GM23338 (cell line): ENCODE results near the gene OSBPL3. TPM values are rescaled to one million over a fixed set of nuclear protein-coding genes. Genes with fewer than 3 reads are reported as not detected.

ENCODE experiments used
- ATAC-seq: fragments of 200-7000 bp; cut with Tn5 transposase; 3 replicates; pipeline ENCODE4 v1.9.1; 2020
- DNase-seq: peaks from one replicate; pipeline ENCODE4 v3.0.0-alpha.2; 2015; ENCODE audit warnings: low spot score
- H2AFZ ChIP-seq: fragments of 200-600 bp; sonication (generic); 2 replicates; pipeline ENCODE4 v1.8.0; 2016; ENCODE audit warnings: antibody characterized with exemption, mild to moderate bottlenecking, moderate library complexity
- H3F3A ChIP-seq: fragments of 200-600 bp; sonication (generic); replicated peaks from 2 replicates; pipeline ENCODE4 v1.8.0; 2017; ENCODE audit warnings: antibody characterized with exemption, mixed run types, low read depth
- H3K27ac ChIP-seq: fragments of 200-600 bp; sonication (generic); 2 replicates; pipeline ENCODE4 v1.6.1; 2016; ENCODE audit warnings: low read depth
- H3K27me3 ChIP-seq: fragments of 200-600 bp; sonication (generic); 2 replicates; pipeline ENCODE4 v1.8.0; 2016; ENCODE audit warnings: mild to moderate bottlenecking, mixed run types, moderate library complexity; ENCODE audit not compliant: insufficient read depth
- H3K36me3 ChIP-seq: fragments of 200-600 bp; sonication (generic); 2 replicates; pipeline ENCODE4 v1.8.0; 2016; ENCODE audit warnings: mild to moderate bottlenecking; ENCODE audit not compliant: insufficient read depth
- H3K4me1 ChIP-seq: fragments of 200-600 bp; sonication (generic); 2 replicates; pipeline ENCODE4 v1.8.0; 2016; ENCODE audit warnings: mild to moderate bottlenecking, moderate library complexity; ENCODE audit not compliant: insufficient read depth
- H3K4me2 ChIP-seq: fragments of 200-600 bp; sonication (generic); 2 replicates; pipeline ENCODE4 v1.7.1; 2017; ENCODE audit warnings: mixed run types
- H3K4me3 ChIP-seq: fragments of 200-600 bp; sonication (generic); 2 replicates; pipeline ENCODE4 v1.6.1; 2016; ENCODE audit warnings: mixed run types
- H3K79me2 ChIP-seq: fragments of 200-600 bp; sonication (generic); replicated peaks from 2 replicates; pipeline ENCODE4 v1.8.0; 2017; ENCODE audit warnings: mild to moderate bottlenecking; ENCODE audit not compliant: insufficient read depth
- H3K9me2 ChIP-seq: fragments of 200-600 bp; sonication (generic); 2 replicates; pipeline ENCODE4 v1.8.0; 2017; ENCODE audit not compliant: insufficient read depth
- H4K20me1 ChIP-seq: fragments of 200-600 bp; sonication (generic); replicated peaks from 2 replicates; pipeline ENCODE4 v1.8.0; 2017; ENCODE audit warnings: mild to moderate bottlenecking; ENCODE audit not compliant: insufficient read depth
- H3K27ac Mint-ChIP-seq: 2 replicates; pipeline ENCODE4 v1.8.0; 2020; ENCODE audit warnings: inconsistent platforms, mild to moderate bottlenecking, moderate library complexity, mixed read lengths
- H3K27me3 Mint-ChIP-seq: 3 replicates; pipeline ENCODE4 v1.8.0; 2022; ENCODE audit warnings: low read depth, mild to moderate bottlenecking, moderate library complexity, mixed read lengths, inconsistent platforms; ENCODE audit not compliant: insufficient read depth, poor library complexity
- H3K36me3 Mint-ChIP-seq: 3 replicates; pipeline ENCODE4 v1.8.0; 2021; ENCODE audit warnings: low read depth, mild to moderate bottlenecking, inconsistent platforms, moderate library complexity, mixed read lengths
- H3K4me1 Mint-ChIP-seq: 3 replicates; pipeline ENCODE4 v1.8.0; 2020; ENCODE audit warnings: mild to moderate bottlenecking, inconsistent platforms, mixed read lengths
- H3K4me3 Mint-ChIP-seq: 3 replicates; pipeline ENCODE4 v1.8.0; 2021; ENCODE audit warnings: moderate library complexity, mild to moderate bottlenecking, inconsistent platforms, mixed read lengths
- H3K9me3 Mint-ChIP-seq: 3 replicates; pipeline ENCODE4 v1.8.0; 2020; ENCODE audit warnings: moderate library complexity, mild to moderate bottlenecking, inconsistent platforms, mixed read lengths
- CREB1 ChIP-seq: fragments of 250-450 bp; sonication (Bioruptor Pico); IDR thresholded peaks from 2 replicates; pipeline ENCODE4 v1.5.0; 2020; ENCODE audit warnings: low read depth, mild to moderate bottlenecking, moderate library complexity
- ETS1 ChIP-seq: IDR thresholded peaks from 2 replicates; pipeline ENCODE4 v1.6.1; 2016; ENCODE audit warnings: antibody characterized with exemption
- REST ChIP-seq: IDR thresholded peaks from one replicate; pipeline ENCODE4 v1.6.1; 2018; ENCODE audit warnings: antibody characterized with exemption; ENCODE audit not compliant: unreplicated experiment
- polyA plus RNA-seq: library from polyadenylated mRNA; unstranded; fragments of >200 nt; fragmentation: Nextera tagmentation; extraction: Ambion mirVana; gene quantifications from 2 replicates; pipeline ENCODE4 v1.2.1, GENCODE V29; 2016
- total RNA-seq: library from RNA; depleted of rRNA; stranded (reverse); fragments of >200 nt; shearing (Covaris generic); gene quantifications from 2 replicates; pipeline ENCODE4 v1.2.3, GENCODE V29; 2014
- TF ChIP-seq, protein P1 (sequence below), 2 experiments: fragments of 200-600 bp in 1 of 2; sonication (generic) in 1 of 2; conservative IDR thresholded peaks; 2 replicates each; pipeline versions ENCODE4 v1.5.1 to v1.6.1; 2016 to 2017; ENCODE audit warnings: antibody characterized with exemption in 2 of 2, low read depth in 2 of 2, mild to moderate bottlenecking in 2 of 2, moderate library complexity in 1 of 2

OSBPL3 gene
- total and polyA plus RNA-seq, 2 experiments from 2014 or later: 7.2 to 15.7 TPM

DNA sequence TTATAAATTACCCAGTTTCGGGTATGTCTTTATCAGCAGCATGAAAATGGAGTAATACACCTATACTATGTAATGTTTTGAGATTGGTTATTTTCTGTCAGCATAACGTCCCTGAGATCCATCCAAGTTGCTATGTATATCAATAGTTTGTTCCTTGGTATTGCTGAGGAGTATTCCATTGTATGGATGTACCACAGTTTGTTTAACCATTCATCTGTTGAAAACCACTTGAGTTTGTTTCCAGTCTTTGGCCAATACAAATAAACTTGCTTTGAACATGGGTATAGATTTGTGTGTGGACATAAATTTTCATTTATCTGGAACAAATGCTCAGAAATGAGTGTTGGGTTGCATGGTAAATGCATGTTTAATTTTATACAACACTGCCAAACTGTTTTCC is 119.4 kb downstream of the OSBPL3 start (continued):
- TF ChIP-seq REST (no peak), ETS1 (no peak)
- TF ChIP-seq, protein P1, sequence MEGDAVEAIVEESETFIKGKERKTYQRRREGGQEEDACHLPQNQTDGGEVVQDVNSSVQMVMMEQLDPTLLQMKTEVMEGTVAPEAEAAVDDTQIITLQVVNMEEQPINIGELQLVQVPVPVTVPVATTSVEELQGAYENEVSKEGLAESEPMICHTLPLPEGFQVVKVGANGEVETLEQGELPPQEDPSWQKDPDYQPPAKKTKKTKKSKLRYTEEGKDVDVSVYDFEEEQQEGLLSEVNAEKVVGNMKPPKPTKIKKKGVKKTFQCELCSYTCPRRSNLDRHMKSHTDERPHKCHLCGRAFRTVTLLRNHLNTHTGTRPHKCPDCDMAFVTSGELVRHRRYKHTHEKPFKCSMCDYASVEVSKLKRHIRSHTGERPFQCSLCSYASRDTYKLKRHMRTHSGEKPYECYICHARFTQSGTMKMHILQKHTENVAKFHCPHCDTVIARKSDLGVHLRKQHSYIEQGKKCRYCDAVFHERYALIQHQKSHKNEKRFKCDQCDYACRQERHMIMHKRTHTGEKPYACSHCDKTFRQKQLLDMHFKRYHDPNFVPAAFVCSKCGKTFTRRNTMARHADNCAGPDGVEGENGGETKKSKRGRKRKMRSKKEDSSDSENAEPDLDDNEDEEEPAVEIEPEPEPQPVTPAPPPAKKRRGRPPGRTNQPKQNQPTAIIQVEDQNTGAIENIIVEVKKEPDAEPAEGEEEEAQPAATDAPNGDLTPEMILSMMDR (conservative IDR thresholded peaks at IDR 0.05; ENCODE audit: low read depth in 2 of 2): no peak

GRCh38 chr7:24858108-24858977 is 121.6 kb downstream of the OSBPL3 start:
- Histone ChIP-seq H3K27me3 (no peaks in the 10 kb centered on the region), H3K4me1 (peaks cover 16% of the 10 kb centered on the region), H3K4me3 (no peak overlapping the region), H3K79me2 (no peaks in the 10 kb centered on the region), H3K4me2 (no peak overlapping the region), H2AFZ (no peak overlapping the region), H3K9me2 (no peaks in the 10 kb centered on the region), H3F3A (no peaks in the 10 kb centered on the region), H3K27ac (no peak overlapping the region), H4K20me1 (no peaks in the 10 kb centered on the region), H3K36me3 (no peaks in the 10 kb centered on the region)
- peaks cover 16% of the 10 kb centered on the region for H3K36me3 Mint-ChIP-seq
- no peaks in the 10 kb centered on the region for H3K9me3 Mint-ChIP-seq
- peaks cover 2% of the 10 kb centered on the region for H3K27me3 Mint-ChIP-seq
- DNase-seq (no peak), ATAC-seq (peak; percentile 74)
- H3K4me3 Mint-ChIP-seq: no peak overlapping the region
- peaks cover 14% of the 10 kb centered on the region for H3K4me1 Mint-ChIP-seq
- no peak overlapping the region for H3K27ac Mint-ChIP-seq
- TF ChIP-seq, protein P1 (conservative IDR thresholded peaks at IDR 0.05; ENCODE audit: low read depth in 2 of 2): peak in 1 of 2 experiments; percentile 24; a peak in 2 of 4 replicates
- TF ChIP-seq CREB1: no peak
